ENCODE measurements around the gene UQCR11.

The UQCR11 gene

DNA sequence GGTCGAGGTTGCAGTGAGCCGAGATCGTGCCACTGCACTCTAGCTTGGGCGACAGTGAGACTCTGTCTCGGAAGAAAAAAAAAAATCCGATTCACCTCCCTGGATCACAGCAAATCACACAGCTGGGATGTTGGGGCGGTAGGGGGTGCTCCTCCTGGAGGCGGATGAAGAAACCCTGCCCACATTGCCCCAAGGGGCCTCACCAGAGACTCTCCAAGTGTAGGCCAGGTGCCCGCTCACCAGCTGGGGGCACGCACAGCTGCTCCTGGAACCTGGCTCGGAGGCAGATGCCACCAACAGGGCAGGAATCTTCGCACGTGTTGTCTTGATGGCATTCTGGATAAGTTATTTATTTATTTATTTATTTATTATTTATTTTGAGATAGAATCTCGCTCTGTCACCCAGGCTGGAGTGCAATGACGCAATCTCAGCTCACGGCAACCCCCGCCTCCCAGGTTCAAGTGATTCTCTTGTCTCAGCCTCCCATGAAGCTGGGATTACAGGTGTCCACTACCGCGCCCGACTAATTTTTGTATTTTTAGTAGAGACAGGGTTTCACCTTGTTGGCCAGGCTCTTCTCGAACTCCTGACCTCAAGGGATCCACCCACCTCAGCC lies 3.1 kb downstream of the UQCR11 start:
- no peak overlapping the region for H3K4me3 ChIP-seq (ENCODE audit: control insufficient read depth, low read depth, low read length)
- TF ChIP-seq, protein P1, sequence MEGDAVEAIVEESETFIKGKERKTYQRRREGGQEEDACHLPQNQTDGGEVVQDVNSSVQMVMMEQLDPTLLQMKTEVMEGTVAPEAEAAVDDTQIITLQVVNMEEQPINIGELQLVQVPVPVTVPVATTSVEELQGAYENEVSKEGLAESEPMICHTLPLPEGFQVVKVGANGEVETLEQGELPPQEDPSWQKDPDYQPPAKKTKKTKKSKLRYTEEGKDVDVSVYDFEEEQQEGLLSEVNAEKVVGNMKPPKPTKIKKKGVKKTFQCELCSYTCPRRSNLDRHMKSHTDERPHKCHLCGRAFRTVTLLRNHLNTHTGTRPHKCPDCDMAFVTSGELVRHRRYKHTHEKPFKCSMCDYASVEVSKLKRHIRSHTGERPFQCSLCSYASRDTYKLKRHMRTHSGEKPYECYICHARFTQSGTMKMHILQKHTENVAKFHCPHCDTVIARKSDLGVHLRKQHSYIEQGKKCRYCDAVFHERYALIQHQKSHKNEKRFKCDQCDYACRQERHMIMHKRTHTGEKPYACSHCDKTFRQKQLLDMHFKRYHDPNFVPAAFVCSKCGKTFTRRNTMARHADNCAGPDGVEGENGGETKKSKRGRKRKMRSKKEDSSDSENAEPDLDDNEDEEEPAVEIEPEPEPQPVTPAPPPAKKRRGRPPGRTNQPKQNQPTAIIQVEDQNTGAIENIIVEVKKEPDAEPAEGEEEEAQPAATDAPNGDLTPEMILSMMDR (IDR thresholded peaks at IDR 0.05; ENCODE audit: control insufficient read depth, insufficient read depth, low read depth, low read length, missing control alignments), result no peak
- no peak for DNase-seq (ENCODE audit: low read depth)

DNA sequence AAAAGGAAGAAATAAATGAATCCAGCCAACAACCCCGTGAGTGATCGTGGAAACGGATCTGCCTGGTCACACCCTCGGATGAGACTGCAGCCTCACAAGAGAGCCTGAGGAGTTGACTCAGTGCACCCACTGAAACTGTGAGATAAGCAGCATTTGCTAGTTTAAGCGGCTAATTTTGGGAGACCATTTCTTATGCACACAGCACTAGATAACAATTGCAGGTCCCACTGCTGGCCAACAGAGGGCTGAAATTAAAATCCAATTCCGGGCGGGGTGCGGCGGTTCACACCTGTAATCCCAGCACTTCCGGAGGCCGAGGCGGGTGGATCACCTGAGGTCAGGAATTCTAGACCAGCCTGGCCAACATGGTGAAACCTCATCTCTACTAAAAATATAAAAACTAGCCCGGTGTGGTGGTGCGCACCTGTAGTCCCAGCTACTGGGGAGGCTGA lies 3.6 kb downstream of the UQCR11 start:
- no peak overlapping the region for H3K4me3 ChIP-seq (ENCODE audit: control insufficient read depth, low read depth, low read length)
- TF ChIP-seq, protein P1 (IDR thresholded peaks at IDR 0.05; ENCODE audit: control insufficient read depth, insufficient read depth, low read depth, low read length, missing control alignments), result no peak
- DNase-seq (ENCODE audit: low read depth), result no peak

DNA sequence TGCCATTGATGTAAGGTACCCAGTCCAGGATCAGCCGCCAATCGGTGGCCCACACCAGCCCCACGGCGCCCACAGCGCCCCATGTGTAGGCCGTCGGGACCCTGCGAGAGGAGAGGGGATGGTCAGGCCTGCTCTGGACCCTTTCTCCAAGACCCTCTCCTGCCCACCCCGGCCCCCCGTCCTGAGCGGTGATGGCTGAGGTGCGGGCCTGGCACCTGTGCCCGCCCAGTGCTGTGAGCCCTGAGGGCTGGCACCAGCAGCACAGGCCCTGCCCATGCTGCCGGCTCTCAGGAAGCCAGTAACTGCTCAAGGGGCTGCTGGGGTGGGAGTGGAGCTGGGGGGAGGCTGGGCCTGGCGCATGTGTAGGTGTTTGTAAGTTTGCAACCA lies 5.8 kb downstream of the UQCR11 start:
- DNase-seq (ENCODE audit: low read depth), result no peak
- TF ChIP-seq, protein P1 (IDR thresholded peaks at IDR 0.05; ENCODE audit: control insufficient read depth, insufficient read depth, low read depth, low read length, missing control alignments), result no peak
- no peak overlapping the region for H3K4me3 ChIP-seq (ENCODE audit: control insufficient read depth, low read depth, low read length)

DNA sequence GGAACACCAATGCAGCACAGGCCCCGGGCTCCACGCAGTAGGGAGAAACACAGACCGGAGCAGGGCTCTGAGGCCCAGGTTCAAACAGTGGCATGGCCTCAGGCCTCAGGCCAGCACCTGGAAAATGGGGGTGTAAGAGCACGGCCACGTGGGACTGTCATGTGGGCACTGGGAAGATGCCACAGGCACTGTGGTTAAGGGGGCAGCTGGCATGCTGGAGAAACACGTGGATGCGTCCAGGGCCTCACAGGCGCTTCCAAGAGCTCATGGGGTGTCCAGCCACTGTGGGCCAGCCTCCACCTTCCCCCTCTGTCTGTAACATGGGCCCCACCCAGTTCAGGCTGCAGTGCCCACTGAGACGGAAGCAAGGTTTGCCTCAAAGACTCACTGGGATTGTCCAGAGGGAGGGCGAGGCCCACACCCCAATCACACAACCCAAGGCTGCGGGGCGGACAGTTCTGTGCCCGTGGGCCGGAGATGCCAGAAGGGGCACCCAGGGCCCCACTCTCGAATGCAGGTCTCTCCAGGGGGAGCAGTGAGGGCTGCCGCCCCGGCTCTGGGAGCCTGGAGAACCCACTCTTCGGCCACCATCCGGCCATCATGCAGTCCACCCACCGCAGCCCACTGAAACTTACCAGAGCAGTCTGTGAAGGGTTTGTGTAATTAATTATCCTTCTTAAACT lies 6.3 kb downstream of the UQCR11 start:
- TF ChIP-seq, protein P1 (IDR thresholded peaks at IDR 0.05; ENCODE audit: control insufficient read depth, insufficient read depth, low read depth, low read length, missing control alignments), result no peak
- no peak for DNase-seq (ENCODE audit: low read depth)
- no peak overlapping the region for H3K4me3 ChIP-seq (ENCODE audit: control insufficient read depth, low read depth, low read length)

DNA sequence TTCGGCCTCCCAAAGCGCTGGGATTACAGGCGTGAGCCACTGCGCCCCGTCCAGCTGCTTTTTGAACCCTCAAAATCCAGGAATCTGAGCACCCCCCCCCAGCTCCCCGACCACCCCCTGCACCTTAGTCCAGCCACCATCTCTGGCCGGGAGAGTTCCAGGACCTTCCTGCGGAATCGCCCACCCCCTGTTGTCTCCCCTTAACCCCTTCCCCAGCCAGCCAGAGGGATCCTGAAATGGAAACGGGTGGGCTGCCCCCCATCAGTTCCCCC lies 11.8 kb downstream of the UQCR11 start:
- H3K4me3 ChIP-seq (ENCODE audit: control insufficient read depth, low read depth, low read length), result no peak overlapping the region
- DNase-seq (ENCODE audit: low read depth), result no peak
- TF ChIP-seq, protein P1 (IDR thresholded peaks at IDR 0.05; ENCODE audit: control insufficient read depth, insufficient read depth, low read depth, low read length, missing control alignments), result no peak

DNA sequence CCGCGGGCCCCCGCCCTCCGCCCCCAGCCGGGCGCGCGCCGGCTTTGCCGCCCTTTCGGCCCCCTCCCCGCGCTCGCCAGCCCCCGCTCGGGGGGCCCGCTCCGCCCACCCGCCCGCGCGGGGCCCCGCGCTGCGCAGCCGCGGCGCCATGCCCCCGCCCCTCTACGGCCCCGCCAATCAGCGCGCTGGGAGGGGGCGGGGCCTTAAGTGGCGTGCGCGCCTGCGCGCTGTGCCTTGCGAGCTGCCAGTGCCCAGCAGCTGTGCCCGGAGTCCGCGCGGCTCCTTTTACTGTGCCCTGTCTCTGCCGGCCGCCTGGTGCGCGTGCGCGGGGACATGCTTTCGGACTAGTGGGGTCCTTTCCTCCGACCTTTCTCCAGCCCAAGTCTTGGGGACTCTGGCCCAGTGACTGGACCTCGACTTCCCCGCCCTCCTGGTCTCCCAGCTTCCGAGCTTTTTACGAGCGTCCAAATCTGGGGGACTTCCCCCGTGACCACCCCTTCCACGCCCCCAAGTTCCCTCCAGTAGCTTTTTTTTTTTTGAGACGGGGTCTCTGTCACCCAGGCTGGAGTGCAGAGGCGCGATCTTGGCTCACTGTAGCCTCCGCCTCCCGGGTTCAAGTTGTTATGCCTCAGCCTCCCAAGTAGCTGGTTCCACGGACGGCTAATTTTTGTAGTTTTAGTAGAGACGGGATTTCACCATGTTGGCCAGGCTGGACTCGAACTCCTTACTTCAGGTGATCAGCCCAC lies 12.3 kb downstream of the UQCR11 start, which contains the start of gene MBD3:
Gene MBD3, minus strand, starts transcription at position 111 of the 746 bp plus-strand sequence. CDS start 234 bp downstream, outside the sequence.
- H3K4me3 ChIP-seq (ENCODE audit: control insufficient read depth, low read depth, low read length), result peak within 1 kb of the TSS; percentile 88
- DNase-seq (ENCODE audit: low read depth), result peak; percentile 69
- TF ChIP-seq, protein P1 (IDR thresholded peaks at IDR 0.05; ENCODE audit: control insufficient read depth, insufficient read depth, low read depth, low read length, missing control alignments), result no peak

All from AG09309 (cell line).